ENCODE data around the gene SAXO1. TPM values are rescaled to one million over a fixed set of nuclear protein-coding genes. Genes with fewer than 3 reads are reported as not detected.
A peak's percentile ranks its signal among the peaks of the same experiment; 100 is the strongest.

Gene SAXO1
- polyA plus RNA-seq, 3 donors: not detected

DNA sequence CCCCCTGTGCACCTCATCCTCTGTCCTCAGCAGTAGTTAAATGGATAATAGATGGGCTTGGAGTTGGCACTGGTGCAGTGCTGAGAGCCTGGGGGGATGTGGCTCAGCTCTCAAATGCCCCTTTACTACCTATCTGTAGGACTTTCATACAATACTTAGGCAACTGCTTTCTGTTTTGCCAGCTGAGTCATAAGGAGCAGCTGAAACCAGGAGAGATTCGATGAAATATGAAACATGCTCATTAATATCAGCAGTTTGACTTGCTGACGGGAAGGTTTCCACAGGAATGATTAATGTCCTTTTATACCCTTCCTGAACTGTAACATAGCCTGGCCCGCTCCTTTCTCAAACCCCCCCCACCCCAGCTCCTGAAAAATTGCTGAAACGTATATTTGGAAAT, 142.6 kb downstream of the SAXO1 start:
- no peaks in the 10 kb centered on the region for H3K4me1 ChIP-seq (ENCODE audit: control insufficient read depth in 1 of 2, insufficient read depth in 2 of 2, low read length in 2 of 2)
- H3K4me3 ChIP-seq (replicated peaks in 1 of 3; ENCODE audit: low read depth in 2 of 3, low read length in 3 of 3): no peak overlapping the region
- no peak overlapping the region for H2AFZ ChIP-seq (ENCODE audit: insufficient read depth, low read depth, low read length, poor library complexity, severe bottlenecking)
- H3K4me1 Mint-ChIP-seq: no peaks in the 10 kb centered on the region
- H3K27me3 Mint-ChIP-seq (ENCODE audit: low read depth in 3 of 3): peaks cover 0 to 3% (median 2%) of the 10 kb centered on the region in 3 donors
- H3K79me2 ChIP-seq (ENCODE audit: insufficient read depth, low read length): no peaks in the 10 kb centered on the region
- no peaks in the 10 kb centered on the region for H3K27me3 ChIP-seq (ENCODE audit: control insufficient read depth in 2 of 2, insufficient read depth in 2 of 2, low read length in 2 of 2)
- H3K27ac ChIP-seq (ENCODE audit: low read depth in 1 of 2, low read length in 2 of 2): no peak overlapping the region
- H3K27ac Mint-ChIP-seq: peak overlapping the region in 1 of 7 donors; percentile 52
- intact Hi-C loops (cut with micrococcal nuclease): no loop called here
- no peak overlapping the region for H3K4me3 Mint-ChIP-seq
- DNase-seq: no peak
- WGBS (ENCODE audit: insufficient coverage): 80% methylated on average over 1 of the region's 4 CpGs
- TF ChIP-seq, protein P1, sequence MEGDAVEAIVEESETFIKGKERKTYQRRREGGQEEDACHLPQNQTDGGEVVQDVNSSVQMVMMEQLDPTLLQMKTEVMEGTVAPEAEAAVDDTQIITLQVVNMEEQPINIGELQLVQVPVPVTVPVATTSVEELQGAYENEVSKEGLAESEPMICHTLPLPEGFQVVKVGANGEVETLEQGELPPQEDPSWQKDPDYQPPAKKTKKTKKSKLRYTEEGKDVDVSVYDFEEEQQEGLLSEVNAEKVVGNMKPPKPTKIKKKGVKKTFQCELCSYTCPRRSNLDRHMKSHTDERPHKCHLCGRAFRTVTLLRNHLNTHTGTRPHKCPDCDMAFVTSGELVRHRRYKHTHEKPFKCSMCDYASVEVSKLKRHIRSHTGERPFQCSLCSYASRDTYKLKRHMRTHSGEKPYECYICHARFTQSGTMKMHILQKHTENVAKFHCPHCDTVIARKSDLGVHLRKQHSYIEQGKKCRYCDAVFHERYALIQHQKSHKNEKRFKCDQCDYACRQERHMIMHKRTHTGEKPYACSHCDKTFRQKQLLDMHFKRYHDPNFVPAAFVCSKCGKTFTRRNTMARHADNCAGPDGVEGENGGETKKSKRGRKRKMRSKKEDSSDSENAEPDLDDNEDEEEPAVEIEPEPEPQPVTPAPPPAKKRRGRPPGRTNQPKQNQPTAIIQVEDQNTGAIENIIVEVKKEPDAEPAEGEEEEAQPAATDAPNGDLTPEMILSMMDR (IDR thresholded peaks at IDR 0.05): no peak
- peaks cover 0 to 2% of the 10 kb centered on the region in 2 donors for H3K9me3 ChIP-seq (replicated peaks in 1 of 2; ENCODE audit: control insufficient read depth in 1 of 2, insufficient read depth in 1 of 2, low read length in 2 of 2)
- no peaks in the 10 kb centered on the region for H4K20me1 ChIP-seq (ENCODE audit: insufficient read depth, low read length)
- H3K36me3 ChIP-seq (replicated peaks in 1 of 2; ENCODE audit: control insufficient read depth in 1 of 2, insufficient read depth in 2 of 2, low read length in 2 of 2): no peaks in the 10 kb centered on the region
- no peak overlapping the region for H3K9ac ChIP-seq (ENCODE audit: insufficient read depth, low read length, poor library complexity, severe bottlenecking)
- peaks cover 0 to 6% (median 2%) of the 10 kb centered on the region in 7 donors for H3K9me3 Mint-ChIP-seq
- H3K36me3 Mint-ChIP-seq: no peaks in the 10 kb centered on the region
- no peak overlapping the region for H3K4me2 ChIP-seq (replicated peaks; ENCODE audit: extremely low read depth, low read length, poor library complexity, severe bottlenecking)

DNA sequence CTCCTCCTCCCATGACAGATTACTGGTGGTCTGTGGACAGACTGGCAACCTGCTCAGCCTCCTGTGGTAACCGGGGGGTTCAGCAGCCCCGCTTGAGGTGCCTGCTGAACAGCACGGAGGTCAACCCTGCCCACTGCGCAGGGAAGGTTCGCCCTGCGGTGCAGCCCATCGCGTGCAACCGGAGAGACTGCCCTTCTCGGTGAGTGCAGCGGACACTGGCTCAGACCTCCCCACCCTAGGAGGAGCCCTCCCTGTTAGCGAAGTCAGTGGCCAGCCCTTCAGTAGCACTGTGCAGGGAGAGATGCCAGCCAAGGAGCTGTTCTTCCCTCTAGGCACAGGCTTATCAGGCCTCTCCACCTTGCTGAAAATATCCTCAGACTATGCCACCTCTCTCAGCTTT, 143.5 kb downstream of the SAXO1 start:
- TF ChIP-seq, protein P1 (IDR thresholded peaks at IDR 0.05): no peak
- Mint-ChIP-seq H3K4me1 (no peaks in the 10 kb centered on the region), H3K9me3 (peaks cover 0 to 3% (median 2%) of the 10 kb centered on the region in 7 donors), H3K27me3 (ENCODE audit: low read depth in 3 of 3) (peaks cover 0 to 3% (median 2%) of the 10 kb centered on the region in 3 donors), H3K36me3 (no peaks in the 10 kb centered on the region), H3K27ac (no peak overlapping the region), H3K4me3 (no peak overlapping the region)
- DNase-seq: no peak
- H3K4me2 ChIP-seq (replicated peaks; ENCODE audit: extremely low read depth, low read length, poor library complexity, severe bottlenecking): no peak overlapping the region
- no peak overlapping the region for H3K27ac ChIP-seq (ENCODE audit: low read depth in 1 of 2, low read length in 2 of 2)
- H2AFZ ChIP-seq (ENCODE audit: insufficient read depth, low read depth, low read length, poor library complexity, severe bottlenecking): no peak overlapping the region
- H3K4me3 ChIP-seq (replicated peaks in 1 of 3; ENCODE audit: low read depth in 2 of 3, low read length in 3 of 3): no peak overlapping the region
- intact Hi-C loops (cut with micrococcal nuclease): no loop called here
- H3K36me3 ChIP-seq (replicated peaks in 1 of 2; ENCODE audit: control insufficient read depth in 1 of 2, insufficient read depth in 2 of 2, low read length in 2 of 2): no peaks in the 10 kb centered on the region
- H3K79me2 ChIP-seq (ENCODE audit: insufficient read depth, low read length): no peaks in the 10 kb centered on the region
- 97% methylated on average over 10 of the region's 12 CpGs for WGBS (ENCODE audit: insufficient coverage)
- H4K20me1 ChIP-seq (ENCODE audit: insufficient read depth, low read length): no peaks in the 10 kb centered on the region
- no peak overlapping the region for H3K9ac ChIP-seq (ENCODE audit: insufficient read depth, low read length, poor library complexity, severe bottlenecking)
- H3K27me3 ChIP-seq (ENCODE audit: control insufficient read depth in 2 of 2, insufficient read depth in 2 of 2, low read length in 2 of 2): no peaks in the 10 kb centered on the region
- H3K9me3 ChIP-seq (replicated peaks in 1 of 2; ENCODE audit: control insufficient read depth in 1 of 2, insufficient read depth in 1 of 2, low read length in 2 of 2): no peaks in the 10 kb centered on the region
- H3K4me1 ChIP-seq (ENCODE audit: control insufficient read depth in 1 of 2, insufficient read depth in 2 of 2, low read length in 2 of 2): no peaks in the 10 kb centered on the region
